ENCODE data around the gene FBXO15.
A peak's percentile ranks its signal among the peaks of the same experiment; 100 is the strongest.

FBXO15 gene

DNA sequence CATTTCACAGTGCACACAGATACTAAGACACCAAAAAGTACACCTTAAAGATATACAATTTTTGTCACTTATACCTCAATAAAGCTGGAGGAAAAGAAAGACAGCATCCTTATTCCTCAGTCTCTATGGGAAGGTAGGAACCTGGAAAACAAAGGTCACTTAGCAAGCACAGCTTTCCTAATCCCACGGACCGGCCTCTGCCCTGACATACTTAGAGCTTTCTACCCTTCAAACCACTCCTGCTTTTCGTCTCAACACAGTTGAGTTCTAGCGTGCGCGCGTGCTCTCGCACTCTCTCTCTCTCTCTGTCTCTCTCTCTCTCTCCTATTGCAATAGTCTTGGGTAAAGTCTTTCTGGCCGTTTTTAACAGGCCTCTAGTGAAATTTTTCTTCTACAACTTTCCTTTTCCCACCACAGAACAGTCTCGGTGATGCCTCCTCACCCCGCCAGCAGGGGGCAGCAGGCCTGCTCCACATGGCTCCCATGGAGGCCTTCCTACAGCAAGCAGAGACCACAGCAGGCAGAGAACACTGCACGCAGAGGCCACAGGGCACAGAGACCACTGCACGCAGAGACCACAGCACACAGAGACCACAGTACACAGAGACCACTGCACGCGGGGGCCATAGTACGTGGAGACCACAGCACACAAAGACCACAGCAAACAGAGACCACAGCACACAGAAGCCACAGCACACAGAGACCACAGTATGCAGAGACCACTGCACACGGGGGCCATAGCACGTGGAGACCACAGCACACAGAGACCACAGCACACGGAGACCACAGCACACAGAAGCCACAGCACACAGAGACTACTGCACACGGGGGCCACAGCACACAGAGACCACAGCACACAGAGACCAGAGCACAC, 106.9 kb downstream of the FBXO15 start:
- peak; percentile 13 for DNase-seq

DNA sequence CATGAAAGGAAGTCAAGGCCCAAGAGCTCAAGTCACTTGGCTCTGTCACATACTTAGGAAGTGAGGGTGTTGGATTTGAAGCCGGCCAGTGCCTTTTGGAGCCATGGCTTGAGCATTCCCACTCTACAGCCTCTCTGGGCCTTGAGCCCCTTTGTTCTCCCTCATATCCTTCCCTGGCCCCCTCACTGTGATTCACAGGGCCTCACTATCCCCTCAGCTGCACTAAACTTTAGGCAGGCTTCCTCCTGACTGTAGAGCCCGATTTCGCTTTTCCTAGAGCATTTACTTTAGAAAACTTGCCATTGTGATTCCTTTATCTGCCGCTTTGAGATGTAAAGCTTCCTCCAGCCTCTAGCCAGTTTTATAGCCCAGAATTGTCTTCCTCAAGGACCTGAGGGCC, 107.6 kb downstream of the FBXO15 start:
- DNase-seq, result no peak

DNA sequence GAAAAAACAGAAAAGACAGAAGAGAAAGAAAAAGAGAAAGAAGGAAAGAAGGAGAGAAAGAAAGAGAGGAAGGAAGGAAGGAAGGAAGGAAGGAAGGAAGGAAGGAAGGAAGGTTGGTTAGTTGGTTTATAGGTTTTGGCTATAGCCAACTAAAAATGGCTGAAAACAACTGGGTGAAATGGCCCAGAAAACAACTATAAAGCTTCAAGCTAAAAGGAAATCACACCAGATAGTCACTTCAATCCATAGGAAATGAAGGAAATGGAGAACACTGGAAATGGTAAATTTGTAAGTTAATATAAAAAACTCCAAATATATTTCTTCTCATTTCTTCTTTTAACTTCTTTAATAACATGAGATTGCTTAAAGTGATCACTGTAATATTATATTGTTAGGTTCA, 118.5 kb downstream of the FBXO15 start:
- no peak for DNase-seq
